Thoracic aorta (tissue), 2 donors: ENCODE measurements around the gene ITIH3. TPM values are rescaled to one million over a fixed set of nuclear protein-coding genes. Genes with fewer than 3 reads are reported as not detected.

Experiments
- ATAC-seq: fragments of 150-250 bp; one replicate; pipeline ENCODE4 v1.8.0; 2017; ENCODE audit warnings: low read depth; ENCODE audit not compliant: insufficient number of reproducible peaks, low FRiP score
- DNase-seq: peaks from one replicate; pipeline ENCODE4 v3.0.0-alpha.2; 2020; ENCODE audit warnings: low spot score
- H3K27ac ChIP-seq, 2 donors: fragments of 200-600 bp; sonication (generic); 1 replicate in 1 of 2; 2 replicates in 1 of 2; pipeline ENCODE4 v1.5.1; 2016; ENCODE audit warnings: mild to moderate bottlenecking in 2 of 2, moderate library complexity in 2 of 2
- H3K27me3 ChIP-seq: fragments of 200-600 bp; sonication (generic); replicated peaks from 2 replicates; pipeline ENCODE4 v1.6.0; 2016; ENCODE audit warnings: mild to moderate bottlenecking; ENCODE audit not compliant: insufficient read depth
- H3K36me3 ChIP-seq: fragments of 200-600 bp; sonication (generic); one replicate; pipeline ENCODE4 v1.5.1; 2016
- H3K4me1 ChIP-seq, 2 donors: fragments of 200-600 bp; sonication (generic); 1 replicate in 1 of 2; 2 replicates in 1 of 2; pipeline versions ENCODE4 v1.5.1 to v1.6.0; 2016; ENCODE audit warnings: low read depth in 2 of 2, mild to moderate bottlenecking in 1 of 2; ENCODE audit not compliant: control insufficient read depth in 1 of 2
- H3K4me3 ChIP-seq: fragments of 200-600 bp; sonication (generic); 2 replicates; pipeline ENCODE4 v1.5.1; 2016; ENCODE audit warnings: mild to moderate bottlenecking
- H3K9me3 ChIP-seq: fragments of 200-600 bp; sonication (generic); 2 replicates; pipeline ENCODE4 v1.5.1; 2016
- total RNA-seq, 2 donors: library from RNA; depleted of rRNA; stranded (reverse); fragments of >200 nt; gene quantifications; one replicate each; pipeline versions ENCODE4 v1.1.0 to v1.2.3, GENCODE V29; 2016
- TF ChIP-seq, protein P1 (sequence below): fragments of 200-600 bp; sonication (generic); IDR thresholded peaks from one replicate; pipeline ENCODE4 v1.5.1; 2019; ENCODE audit warnings: antibody characterized with exemption

Gene ITIH3
- total RNA-seq, 2 donors from 2014 or later: 2.6 to 14.2 TPM

DNA sequence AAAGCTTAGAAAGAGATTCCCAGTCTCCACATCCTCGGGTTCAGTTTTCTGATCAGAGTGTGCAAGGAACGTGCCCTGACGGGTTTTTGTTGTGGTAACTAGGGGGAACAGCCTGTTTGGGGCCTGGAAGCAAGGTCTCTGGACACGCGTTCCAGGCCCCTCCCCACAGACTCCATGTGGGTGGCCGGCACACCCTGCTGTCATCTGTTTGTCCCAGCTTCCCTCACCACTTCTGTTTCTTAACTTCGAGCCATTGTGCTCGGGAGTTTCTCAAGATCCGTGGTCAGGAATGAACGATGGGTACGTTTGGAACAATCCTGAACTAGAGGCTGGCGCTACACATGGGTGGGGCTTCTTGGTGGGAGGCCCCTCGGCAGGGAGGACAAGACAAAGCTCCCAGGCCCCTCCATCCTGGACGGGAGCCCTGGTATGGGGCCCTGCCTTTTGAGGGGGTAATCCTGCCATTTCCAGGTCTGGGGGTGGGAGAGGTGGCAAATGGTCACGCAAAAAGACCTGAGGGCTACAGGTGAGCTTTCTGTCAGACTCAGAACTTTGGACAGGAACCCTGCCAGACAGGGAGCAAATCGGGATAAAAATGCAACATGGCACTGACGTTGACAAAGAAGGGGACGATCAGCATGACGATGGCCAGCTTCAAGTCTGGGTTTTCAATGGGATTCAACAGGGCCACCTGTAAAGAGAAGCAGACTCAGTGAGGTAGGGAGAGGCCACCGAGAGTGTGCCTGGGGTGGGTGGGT lies 48.7 kb downstream of the ITIH3 start:
- peaks cover 31% of the 10 kb centered on the region for H3K36me3 ChIP-seq
- no peaks in the 10 kb centered on the region for H3K9me3 ChIP-seq
- H3K4me1 ChIP-seq: peaks cover 24 to 45% of the 10 kb centered on the region in 2 donors
- DNase-seq: no peak
- TF ChIP-seq, protein P1, sequence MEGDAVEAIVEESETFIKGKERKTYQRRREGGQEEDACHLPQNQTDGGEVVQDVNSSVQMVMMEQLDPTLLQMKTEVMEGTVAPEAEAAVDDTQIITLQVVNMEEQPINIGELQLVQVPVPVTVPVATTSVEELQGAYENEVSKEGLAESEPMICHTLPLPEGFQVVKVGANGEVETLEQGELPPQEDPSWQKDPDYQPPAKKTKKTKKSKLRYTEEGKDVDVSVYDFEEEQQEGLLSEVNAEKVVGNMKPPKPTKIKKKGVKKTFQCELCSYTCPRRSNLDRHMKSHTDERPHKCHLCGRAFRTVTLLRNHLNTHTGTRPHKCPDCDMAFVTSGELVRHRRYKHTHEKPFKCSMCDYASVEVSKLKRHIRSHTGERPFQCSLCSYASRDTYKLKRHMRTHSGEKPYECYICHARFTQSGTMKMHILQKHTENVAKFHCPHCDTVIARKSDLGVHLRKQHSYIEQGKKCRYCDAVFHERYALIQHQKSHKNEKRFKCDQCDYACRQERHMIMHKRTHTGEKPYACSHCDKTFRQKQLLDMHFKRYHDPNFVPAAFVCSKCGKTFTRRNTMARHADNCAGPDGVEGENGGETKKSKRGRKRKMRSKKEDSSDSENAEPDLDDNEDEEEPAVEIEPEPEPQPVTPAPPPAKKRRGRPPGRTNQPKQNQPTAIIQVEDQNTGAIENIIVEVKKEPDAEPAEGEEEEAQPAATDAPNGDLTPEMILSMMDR: no peak
- ATAC-seq: no peak
- peak overlapping the region; percentile 96 for H3K27ac ChIP-seq
- H3K27me3 ChIP-seq: no peaks in the 10 kb centered on the region
- no peak overlapping the region for H3K4me3 ChIP-seq

DNA sequence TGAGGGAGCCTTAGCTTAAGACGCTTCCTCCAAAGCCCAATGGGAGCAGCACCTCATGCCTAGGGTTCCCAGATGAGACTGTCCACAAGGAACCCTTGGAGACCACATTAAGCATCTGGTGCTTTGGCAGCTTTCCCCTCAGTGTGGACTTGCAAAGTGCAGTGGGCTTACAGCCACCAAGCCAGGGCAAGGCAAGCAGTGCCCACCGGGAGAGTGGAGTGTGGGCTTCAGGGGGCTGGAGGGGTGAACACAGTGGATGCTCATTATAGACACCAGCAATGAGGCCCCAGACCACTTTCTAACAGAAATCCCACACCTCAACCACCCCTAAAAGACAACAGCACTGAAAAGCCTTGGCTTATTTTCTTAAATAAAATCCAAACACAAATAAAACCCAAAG lies 49.3 kb downstream of the ITIH3 start:
- Histone ChIP-seq H3K4me3 (no peak overlapping the region), H3K27ac (peak overlapping the region; percentile 96), H3K27me3 (no peaks in the 10 kb centered on the region), H3K9me3 (no peaks in the 10 kb centered on the region), H3K36me3 (peaks cover 31% of the 10 kb centered on the region), H3K4me1 (peaks cover 24 to 45% of the 10 kb centered on the region in 2 donors)
- DNase-seq: no peak
- ATAC-seq: no peak
- TF ChIP-seq, protein P1: no peak

DNA sequence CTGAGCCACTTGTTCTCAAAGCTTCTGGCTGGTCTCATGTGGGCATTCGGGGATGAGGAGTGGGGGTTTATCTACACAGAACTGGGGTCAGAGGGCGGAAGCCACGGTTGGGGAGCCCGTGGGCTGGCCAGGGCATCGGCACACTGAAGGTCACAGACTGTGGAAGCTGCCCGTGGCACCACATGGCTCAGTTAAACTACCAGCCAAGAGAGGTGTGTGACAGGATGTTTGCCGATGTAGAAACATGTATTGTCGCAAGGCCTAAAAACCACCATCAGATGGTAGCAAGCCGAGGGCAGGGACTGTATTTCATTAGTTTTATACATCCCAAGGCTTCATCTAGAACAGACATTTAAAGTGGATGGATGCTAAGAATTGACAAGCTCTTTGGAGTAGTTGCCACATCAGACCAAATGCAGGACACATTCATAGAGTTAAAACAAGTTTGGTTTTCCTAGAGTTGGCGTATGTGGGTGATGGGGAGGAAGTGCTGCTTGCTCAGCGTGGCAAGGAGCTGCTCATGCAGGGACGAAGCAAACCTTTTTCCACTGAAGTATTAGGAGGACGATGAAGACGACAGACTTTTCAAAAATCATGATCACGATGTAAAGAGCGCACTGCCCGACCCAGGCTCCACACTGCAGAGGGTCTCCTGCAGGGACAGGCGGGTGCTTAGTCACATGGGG lies 49.8 kb downstream of the ITIH3 start:
- TF ChIP-seq, protein P1: no peak
- DNase-seq: no peak
- Histone ChIP-seq H3K9me3 (no peaks in the 10 kb centered on the region), H3K4me1 (peaks cover 24 to 45% of the 10 kb centered on the region in 2 donors), H3K27ac (peak overlapping the region; percentile 96), H3K27me3 (no peaks in the 10 kb centered on the region), H3K4me3 (peak overlapping the region; percentile 27), H3K36me3 (peaks cover 29% of the 10 kb centered on the region)
- no peak for ATAC-seq

DNA sequence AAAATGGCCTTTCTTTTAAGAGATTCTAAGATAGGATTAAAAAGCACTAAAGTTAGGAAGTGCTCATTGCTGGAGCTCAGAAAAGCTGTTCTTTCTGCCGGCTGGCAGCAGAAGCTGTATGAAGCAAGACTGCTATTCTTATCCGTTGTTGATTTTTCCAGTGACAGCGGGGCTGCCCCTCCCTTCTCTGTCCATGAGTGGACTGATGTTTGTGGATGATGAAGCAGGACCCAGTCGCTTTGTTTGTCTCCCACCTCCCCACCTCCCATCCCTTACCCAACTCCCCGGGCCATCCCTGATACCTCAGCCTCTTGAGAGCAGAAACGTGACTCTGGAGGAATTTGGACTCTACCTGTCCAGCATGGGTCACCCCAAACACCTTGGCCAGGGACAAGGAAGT lies 50.6 kb downstream of the ITIH3 start:
- peak; percentile 83 for ATAC-seq
- peak overlapping the region; percentile 96 for H3K27ac ChIP-seq
- H3K4me3 ChIP-seq: peak overlapping the region; percentile 40
- H3K36me3 ChIP-seq: peaks cover 34% of the 10 kb centered on the region
- peak; percentile 36 for DNase-seq
- no peaks in the 10 kb centered on the region for H3K9me3 ChIP-seq
- no peaks in the 10 kb centered on the region for H3K27me3 ChIP-seq
- peaks cover 24 to 45% of the 10 kb centered on the region in 2 donors for H3K4me1 ChIP-seq
- TF ChIP-seq, protein P1: no peak

DNA sequence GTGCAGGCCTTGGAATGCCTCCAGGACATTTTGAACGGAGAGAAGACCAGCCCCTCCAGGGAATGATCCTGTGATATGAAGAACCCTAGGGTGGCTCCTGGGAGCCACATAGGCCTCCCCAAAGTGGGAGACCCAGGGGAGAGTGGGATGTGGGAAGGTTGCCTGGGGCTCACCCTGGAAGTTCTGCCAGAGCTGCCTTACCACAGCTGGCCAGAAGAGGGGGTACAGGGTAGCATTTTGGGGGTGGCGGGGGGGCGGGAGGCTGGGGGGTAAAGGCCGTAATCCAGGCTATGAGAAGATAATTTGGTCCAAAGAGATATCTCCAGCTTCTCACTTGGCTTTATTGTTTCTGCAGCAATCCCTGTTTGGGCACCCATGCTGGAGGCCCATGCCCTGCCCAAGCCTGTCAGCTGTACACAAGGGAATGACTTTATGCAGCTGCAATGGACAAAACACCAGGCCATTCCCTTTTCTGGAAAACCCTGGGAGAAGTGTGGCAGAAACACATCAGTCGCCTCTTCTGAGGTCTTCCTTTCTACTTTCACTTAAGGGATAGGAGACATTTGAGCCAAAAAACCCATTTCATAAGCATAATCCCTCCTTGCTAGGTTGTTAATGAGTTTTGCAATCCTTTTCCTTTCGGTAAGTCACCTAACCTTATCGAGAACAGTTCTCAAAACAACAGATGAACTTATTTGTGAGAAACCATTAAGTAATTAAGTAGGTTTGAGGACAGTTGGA lies 51.3 kb downstream of the ITIH3 start:
- TF ChIP-seq, protein P1: peak; percentile 50
- Histone ChIP-seq H3K4me3 (peak overlapping the region; percentile 40), H3K27ac (peak overlapping the region; percentile 96), H3K4me1 (peaks cover 24 to 45% of the 10 kb centered on the region in 2 donors), H3K9me3 (no peaks in the 10 kb centered on the region), H3K27me3 (no peaks in the 10 kb centered on the region), H3K36me3 (peaks cover 35% of the 10 kb centered on the region)
- ATAC-seq: no peak
- DNase-seq: no peak
